ENCODE measurements around the gene CALU. TPM values are rescaled to one million over a fixed set of nuclear protein-coding genes. Genes with fewer than 3 reads are reported as not detected.

CALU gene
- 266 and 321 TPM in 2 replicates for total RNA-seq

DNA sequence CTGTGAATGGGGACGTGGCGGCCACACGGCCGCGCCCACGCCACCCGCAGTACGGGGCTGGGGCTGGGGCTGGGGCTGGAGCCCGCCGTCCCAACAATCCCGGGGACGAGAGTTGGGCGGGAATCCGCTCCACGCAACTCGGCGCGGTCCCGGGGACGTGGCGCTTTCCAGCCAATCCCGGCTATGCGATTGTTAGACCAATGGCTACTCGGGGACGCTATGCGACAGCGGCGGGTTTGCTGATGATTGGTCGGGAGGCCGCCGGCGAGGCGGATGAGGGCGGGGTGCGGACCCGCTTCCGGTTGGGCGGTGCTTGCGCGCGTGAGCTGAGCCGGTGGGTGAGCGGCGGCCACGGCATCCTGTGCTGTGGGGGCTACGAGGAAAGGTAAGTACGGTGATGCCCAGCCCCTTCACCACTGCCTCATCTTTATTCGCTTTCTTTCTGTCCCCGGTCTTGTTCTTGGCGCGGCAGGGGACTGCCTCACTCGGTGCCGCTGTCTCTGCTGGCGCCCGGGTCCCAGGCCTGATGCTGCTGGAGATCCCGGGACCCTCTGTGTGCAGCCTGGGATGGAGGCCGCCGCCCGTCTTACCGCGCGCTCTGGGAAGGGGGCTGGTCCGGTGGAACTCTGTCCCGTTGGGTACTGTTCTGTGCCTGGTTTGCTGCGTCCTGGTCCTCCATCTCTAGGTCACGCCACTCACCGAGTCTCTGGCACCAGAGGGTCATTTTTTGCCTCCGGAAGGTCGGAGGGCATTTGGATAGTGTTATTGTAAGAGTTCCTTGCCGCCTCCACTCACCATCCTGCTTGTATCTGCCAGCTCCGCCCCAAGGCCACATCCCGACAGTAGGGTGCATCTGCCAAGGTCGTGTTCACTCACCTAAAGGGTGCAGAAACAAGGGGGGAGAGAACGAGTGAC lies at the start of gene CALU:
TSS of gene CALU (plus strand) at position 312 of the 915 bp plus-strand sequence. CDS start 9,225 bp downstream, outside the sequence.

DNA sequence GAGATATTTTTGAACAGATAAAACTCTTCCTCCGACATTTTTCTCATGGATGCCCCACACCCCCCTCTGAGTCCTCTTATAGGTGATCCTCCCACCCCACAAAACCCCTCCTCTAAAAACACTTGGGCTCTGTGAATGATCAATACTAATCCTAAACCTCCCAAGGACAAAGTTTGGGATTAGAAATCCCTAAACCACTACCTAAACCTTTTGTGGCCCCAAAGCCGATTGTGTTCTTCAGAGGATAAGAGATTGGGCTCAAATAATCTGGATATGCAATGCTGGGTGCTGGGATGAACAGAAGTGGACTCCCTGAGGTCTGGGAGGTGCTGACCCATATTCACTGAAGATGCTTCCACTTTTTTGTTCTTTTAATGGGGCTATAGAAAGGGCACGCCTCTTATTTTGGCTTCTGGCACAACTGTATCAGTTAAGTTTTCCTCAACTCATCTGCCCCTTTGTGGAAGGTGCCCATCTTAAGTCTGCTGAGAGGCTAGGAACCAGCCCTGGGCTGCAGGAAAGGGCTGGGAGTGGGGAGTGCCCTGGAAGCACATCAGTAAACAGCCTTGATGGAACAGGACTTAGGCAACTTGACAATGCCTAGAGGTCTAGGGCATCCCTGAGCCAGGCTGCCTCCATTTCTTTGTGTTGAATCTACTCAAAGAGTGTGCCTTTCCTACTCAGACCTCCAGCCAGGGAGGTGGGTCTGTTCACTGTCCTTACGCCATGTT lies 36.8 kb downstream of the CALU start, which contains the start of gene OPN1SW:
TSS of gene OPN1SW (minus strand) at position 51 of the 731 bp plus-strand sequence. CDS start at position 38, 13 bp downstream.

DNA sequence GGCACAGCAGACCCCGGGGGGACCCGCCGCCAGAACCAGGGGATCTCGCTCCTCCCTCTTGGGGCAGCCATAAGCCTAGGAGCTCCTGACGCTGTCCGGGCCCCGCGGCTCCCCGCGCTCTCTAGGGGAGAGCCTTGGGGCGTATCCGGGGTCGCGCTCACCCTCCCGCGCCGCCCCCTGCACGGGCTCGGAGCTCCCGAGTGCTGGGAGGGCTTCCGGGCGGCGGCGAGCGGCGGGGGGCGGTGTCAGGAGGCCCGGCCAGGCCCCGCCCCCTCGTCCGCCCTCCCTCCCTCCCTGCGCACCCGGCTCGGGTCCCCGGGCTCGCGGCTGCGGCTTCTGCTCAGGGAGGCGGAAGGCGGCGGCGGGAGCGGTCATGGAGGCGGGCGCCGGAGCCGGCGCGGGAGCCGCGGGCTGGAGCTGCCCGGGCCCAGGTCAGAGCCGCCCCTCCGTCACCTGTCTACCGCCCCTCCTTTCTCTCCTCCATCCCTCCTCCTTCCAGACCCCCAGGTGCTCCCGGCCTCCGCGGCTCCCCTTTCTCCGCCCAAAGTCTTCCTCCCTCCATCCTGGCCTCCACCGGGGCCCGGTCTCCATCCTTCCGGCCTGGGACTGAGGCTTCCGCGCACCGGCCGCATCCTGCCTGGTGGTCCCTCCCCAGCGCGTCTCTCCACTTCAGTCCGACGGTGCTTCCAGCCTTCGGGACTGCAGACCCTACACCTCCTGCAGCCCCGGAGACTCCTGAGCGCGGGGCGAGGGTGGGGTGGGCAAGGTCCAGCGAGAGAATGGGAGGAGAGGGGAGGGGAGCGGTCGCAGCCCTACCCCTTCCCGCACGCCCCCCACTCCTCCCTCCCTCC lies 52.2 kb downstream of the CALU start, which contains the start of gene CCDC136:
TSS of gene CCDC136 (plus strand) at position 848 of the 851 bp plus-strand sequence. CDS start 444 bp downstream, outside the sequence.

Other genes with a start within 250 kb of the CALU start
- 0.09 and 0.33 TPM in 2 replicates for gene GARIN1A, start 67.1 kb upstream of the CALU start, total RNA-seq
- gene OPN1SW, start 36.4 kb downstream of the CALU start, total RNA-seq, result not detected in 2 replicates
- gene CCDC136, start 52.6 kb downstream of the CALU start, total RNA-seq, result 0.33 and 1.6 TPM in 2 replicates
- 98.2 and 119 TPM in 2 replicates for gene FLNC, start 91.0 kb downstream of the CALU start, total RNA-seq
- gene ATP6V1F, start 123.5 kb downstream of the CALU start, total RNA-seq, result 66.6 and 88.1 TPM in 2 replicates
- not detected in 2 replicates for gene KCP, start 171.3 kb downstream of the CALU start, total RNA-seq
- gene IRF5, start 198.6 kb downstream of the CALU start, total RNA-seq, result under 0.01 and 0.09 TPM in 2 replicates

All from dermis lymphatic vessel endothelial cell (primary cell).